ENCODE data around the gene ADAP2.

GRCh38 chr17:30908717-30909420, 12.9 kb upstream of the ADAP2 start:
- no peak for TF ChIP-seq CTCF (conservative IDR thresholded peaks at IDR 0.05; ENCODE audit: low read length)
- TF ChIP-seq EZH2phosphoT487 (IDR thresholded peaks at IDR 0.05; ENCODE audit: borderline replicate concordance, low read depth, low read length): no peak
